DOHH2 (cell line): Measurements from ENCODE around the gene CIPC.
A peak's percentile ranks its signal among the peaks of the same experiment; 100 is the strongest.

ENCODE experiments used
- EZH2phosphoT487 ChIP-seq: fragments of 200-600 bp; sonication (generic); IDR thresholded peaks from 2 replicates; pipeline ENCODE4 v1.6.1; 2017; ENCODE audit warnings: borderline replicate concordance, mild to moderate bottlenecking, antibody characterized with exemption, low read length, moderate library complexity, mixed read lengths
- TF ChIP-seq, protein P1 (sequence below): fragments of 200-600 bp; sonication (generic); IDR thresholded peaks from one replicate; pipeline ENCODE4 v1.5.1; 2014; ENCODE audit warnings: antibody characterized with exemption, mild to moderate bottlenecking, low read depth, low read length; ENCODE audit not compliant: poor library complexity, severe bottlenecking

DNA sequence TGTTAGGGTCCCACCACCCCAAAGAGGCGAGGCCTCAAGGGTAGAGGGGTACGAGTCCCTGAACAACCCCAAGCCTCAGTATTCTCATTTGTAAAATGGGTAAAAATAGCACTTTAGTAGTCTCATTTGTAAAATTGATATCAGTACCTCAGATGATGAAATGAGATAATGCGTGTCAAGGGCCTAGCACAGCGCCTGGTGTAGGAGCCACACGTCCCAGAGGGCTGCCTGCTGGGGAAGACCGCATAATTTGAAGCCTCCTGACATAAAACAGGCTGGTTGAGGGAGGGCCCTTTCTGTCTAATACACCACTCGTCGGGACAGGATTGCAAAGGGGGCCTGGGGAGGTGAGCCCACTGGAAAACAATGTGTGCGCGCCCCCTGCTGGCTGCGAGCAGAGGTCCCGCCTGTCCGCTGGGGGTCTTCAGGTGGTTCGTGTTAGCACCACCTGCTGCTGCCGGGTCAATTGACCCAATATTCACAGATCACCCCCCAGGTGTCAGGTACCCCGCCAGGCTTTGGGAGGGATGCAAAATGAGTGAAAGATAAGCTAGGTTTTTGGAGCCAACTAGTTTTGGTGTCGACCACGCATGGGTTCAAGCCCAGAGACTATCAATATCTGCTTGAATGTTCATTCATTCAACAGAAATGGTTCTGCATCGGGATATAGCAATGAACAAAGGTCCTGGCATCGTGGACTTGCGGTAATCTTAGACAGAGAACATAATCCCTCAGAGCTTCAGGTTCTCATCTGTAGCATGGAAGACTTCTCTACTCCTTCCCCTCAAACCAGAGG, 44.8 kb upstream of the CIPC start:
- TF ChIP-seq, protein P1, sequence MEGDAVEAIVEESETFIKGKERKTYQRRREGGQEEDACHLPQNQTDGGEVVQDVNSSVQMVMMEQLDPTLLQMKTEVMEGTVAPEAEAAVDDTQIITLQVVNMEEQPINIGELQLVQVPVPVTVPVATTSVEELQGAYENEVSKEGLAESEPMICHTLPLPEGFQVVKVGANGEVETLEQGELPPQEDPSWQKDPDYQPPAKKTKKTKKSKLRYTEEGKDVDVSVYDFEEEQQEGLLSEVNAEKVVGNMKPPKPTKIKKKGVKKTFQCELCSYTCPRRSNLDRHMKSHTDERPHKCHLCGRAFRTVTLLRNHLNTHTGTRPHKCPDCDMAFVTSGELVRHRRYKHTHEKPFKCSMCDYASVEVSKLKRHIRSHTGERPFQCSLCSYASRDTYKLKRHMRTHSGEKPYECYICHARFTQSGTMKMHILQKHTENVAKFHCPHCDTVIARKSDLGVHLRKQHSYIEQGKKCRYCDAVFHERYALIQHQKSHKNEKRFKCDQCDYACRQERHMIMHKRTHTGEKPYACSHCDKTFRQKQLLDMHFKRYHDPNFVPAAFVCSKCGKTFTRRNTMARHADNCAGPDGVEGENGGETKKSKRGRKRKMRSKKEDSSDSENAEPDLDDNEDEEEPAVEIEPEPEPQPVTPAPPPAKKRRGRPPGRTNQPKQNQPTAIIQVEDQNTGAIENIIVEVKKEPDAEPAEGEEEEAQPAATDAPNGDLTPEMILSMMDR: peak; percentile 99
- no peak for TF ChIP-seq EZH2phosphoT487
